Stomach (tissue), 4 donors: ENCODE data around the gene STAT1.

Source experiments
- EP300 ChIP-seq: sonication (generic); formaldehyde crosslinking; IDR thresholded peaks from one replicate; pipeline ENCODE4 v1.6.1; 2017; ENCODE audit warnings: antibody characterized with exemption
- POLR2A ChIP-seq, 4 donors: fragments of 450-650 bp; IDR thresholded peaks; one replicate each; pipeline ENCODE4 v1.6.1; 2016; ENCODE audit warnings: antibody characterized with exemption in 4 of 4, control low read depth in 2 of 4, mild to moderate bottlenecking in 1 of 4, moderate library complexity in 1 of 4
- POLR2AphosphoS5 ChIP-seq, 3 donors: sonication (generic); formaldehyde crosslinking; IDR thresholded peaks; one replicate each; pipeline ENCODE4 v1.6.1; 2016; ENCODE audit warnings: antibody characterized with exemption in 3 of 3
- TF ChIP-seq, protein P1 (sequence below), 7 experiments: fragments of 450-650 bp in 4 of 7; fragments of 200-600 bp in 3 of 7; sonication (generic) in 3 of 7; IDR thresholded peaks; one replicate each; pipeline ENCODE4 v1.5.1; 2016 to 2019; ENCODE audit warnings: antibody characterized with exemption in 7 of 7, control low read depth in 2 of 7, mild to moderate bottlenecking in 1 of 7

DNA sequence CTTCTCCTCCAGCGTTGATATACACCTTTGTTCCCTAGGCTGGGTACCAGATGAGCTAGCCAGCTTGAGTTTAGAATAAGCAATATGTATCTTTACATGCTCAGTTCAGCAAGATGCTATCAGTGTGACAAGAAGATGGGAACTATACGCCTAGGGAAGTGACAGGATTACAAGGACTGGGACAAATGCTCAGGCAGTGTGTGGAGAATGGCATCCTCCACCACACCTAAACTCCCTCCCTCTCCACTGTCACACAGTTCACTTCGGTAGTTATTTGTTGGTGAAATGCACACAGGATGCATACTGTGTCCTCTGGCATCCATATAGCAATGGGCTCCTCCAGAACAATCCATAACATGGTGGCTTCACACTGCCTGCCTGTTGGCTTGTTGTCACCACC is 7.7 kb downstream of the STAT1 start:
- TF ChIP-seq POLR2AphosphoS5 (IDR thresholded peaks at IDR 0.05) = no peak
- TF ChIP-seq, protein P1, sequence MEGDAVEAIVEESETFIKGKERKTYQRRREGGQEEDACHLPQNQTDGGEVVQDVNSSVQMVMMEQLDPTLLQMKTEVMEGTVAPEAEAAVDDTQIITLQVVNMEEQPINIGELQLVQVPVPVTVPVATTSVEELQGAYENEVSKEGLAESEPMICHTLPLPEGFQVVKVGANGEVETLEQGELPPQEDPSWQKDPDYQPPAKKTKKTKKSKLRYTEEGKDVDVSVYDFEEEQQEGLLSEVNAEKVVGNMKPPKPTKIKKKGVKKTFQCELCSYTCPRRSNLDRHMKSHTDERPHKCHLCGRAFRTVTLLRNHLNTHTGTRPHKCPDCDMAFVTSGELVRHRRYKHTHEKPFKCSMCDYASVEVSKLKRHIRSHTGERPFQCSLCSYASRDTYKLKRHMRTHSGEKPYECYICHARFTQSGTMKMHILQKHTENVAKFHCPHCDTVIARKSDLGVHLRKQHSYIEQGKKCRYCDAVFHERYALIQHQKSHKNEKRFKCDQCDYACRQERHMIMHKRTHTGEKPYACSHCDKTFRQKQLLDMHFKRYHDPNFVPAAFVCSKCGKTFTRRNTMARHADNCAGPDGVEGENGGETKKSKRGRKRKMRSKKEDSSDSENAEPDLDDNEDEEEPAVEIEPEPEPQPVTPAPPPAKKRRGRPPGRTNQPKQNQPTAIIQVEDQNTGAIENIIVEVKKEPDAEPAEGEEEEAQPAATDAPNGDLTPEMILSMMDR (IDR thresholded peaks at IDR 0.05) = no peak
- TF ChIP-seq EP300 = no peak
- TF ChIP-seq POLR2A (IDR thresholded peaks at IDR 0.05) = no peak
